Liver (tissue), 9 donors: ENCODE data around the gene UBE2V1. TPM values are rescaled to one million over a fixed set of nuclear protein-coding genes. Genes with fewer than 3 reads are reported as not detected.

ENCODE experiments used
- DNase-seq: peaks from one replicate; pipeline ENCODE4 v3.0.0-alpha.2; 2017; ENCODE audit warnings: low spot score
- H3K27ac ChIP-seq, 2 donors: one replicate each; pipeline ENCODE4 v1.7.0; 2013; ENCODE audit warnings: inconsistent platforms in 2 of 2, low read length in 2 of 2, control low read depth in 1 of 2, low read depth in 1 of 2, mild to moderate bottlenecking in 1 of 2
- H3K27me3 ChIP-seq, 4 donors: one replicate each; pipeline versions ENCODE4 v1.6.1 to v1.7.0; 2013; ENCODE audit warnings: low read length in 3 of 4, inconsistent platforms in 1 of 4, mild to moderate bottlenecking in 1 of 4, moderate library complexity in 1 of 4; ENCODE audit not compliant: control insufficient read depth in 4 of 4, insufficient read depth in 4 of 4
- H3K36me3 ChIP-seq, 4 donors: one replicate each; pipeline versions ENCODE4 v1.6.1 to v1.7.0; 2013; ENCODE audit warnings: low read length in 3 of 4, mild to moderate bottlenecking in 3 of 4, low read depth in 1 of 4, moderate library complexity in 1 of 4; ENCODE audit not compliant: control insufficient read depth in 4 of 4, insufficient read depth in 3 of 4
- H3K4me1 ChIP-seq, 4 donors: one replicate each; pipeline versions ENCODE4 v1.6.1 to v1.7.0; 2013; ENCODE audit warnings: low read length in 3 of 4, mild to moderate bottlenecking in 3 of 4, moderate library complexity in 1 of 4; ENCODE audit not compliant: control insufficient read depth in 4 of 4, insufficient read depth in 4 of 4
- H3K4me3 ChIP-seq, 3 donors: one replicate each; pipeline versions ENCODE4 v1.6.1 to v1.7.0; 2013; ENCODE audit warnings: low read length in 3 of 3, control low read depth in 1 of 3, low read depth in 1 of 3, mild to moderate bottlenecking in 1 of 3
- H3K9ac ChIP-seq, 2 donors: one replicate each; pipeline ENCODE4 v1.7.0; 2013; ENCODE audit warnings: low read length in 2 of 2, mild to moderate bottlenecking in 2 of 2, moderate library complexity in 2 of 2, control low read depth in 1 of 2, low read depth in 1 of 2
- H3K9me3 ChIP-seq, 4 donors: one replicate each; pipeline versions ENCODE4 v1.6.1 to v1.7.0; 2013; ENCODE audit warnings: low read length in 3 of 4; ENCODE audit not compliant: control insufficient read depth in 4 of 4
- FOXA2 ChIP-seq: IDR thresholded peaks from 2 replicates; pipeline ENCODE4 v1.6.1; 2016; ENCODE audit warnings: antibody characterized with exemption
- GABPA ChIP-seq, 2 donors: IDR thresholded peaks in 1 of 2; conservative IDR thresholded peaks in 1 of 2; 2 replicates each; pipeline ENCODE4 v1.6.1; 2016; ENCODE audit warnings: antibody characterized with exemption in 2 of 2, mild to moderate bottlenecking in 1 of 2, moderate library complexity in 1 of 2
- HNF4A ChIP-seq, 2 donors: conservative IDR thresholded peaks; 2 replicates each; pipeline ENCODE4 v1.6.1; 2016; ENCODE audit warnings: antibody characterized with exemption in 2 of 2, mild to moderate bottlenecking in 2 of 2
- HNF4G ChIP-seq: IDR thresholded peaks from 2 replicates; pipeline ENCODE4 v1.6.1; 2016; ENCODE audit warnings: antibody characterized with exemption
- JUND ChIP-seq, 2 donors: IDR thresholded peaks; 2 replicates each; pipeline ENCODE4 v1.6.1; 2016; ENCODE audit warnings: antibody characterized with exemption in 2 of 2
- NR2F2 ChIP-seq: IDR thresholded peaks from 2 replicates; pipeline ENCODE4 v1.6.1; 2016; ENCODE audit warnings: antibody characterized with exemption
- RAD21 ChIP-seq, 2 donors: IDR thresholded peaks; 2 replicates each; pipeline ENCODE4 v1.6.1; 2016; ENCODE audit warnings: antibody characterized with exemption in 2 of 2, mild to moderate bottlenecking in 2 of 2
- RXRA ChIP-seq, 2 donors: IDR thresholded peaks; 2 replicates each; pipeline ENCODE4 v1.6.1; 2017 to 2018; ENCODE audit warnings: antibody characterized with exemption in 2 of 2, mild to moderate bottlenecking in 1 of 2
- SP1 ChIP-seq: IDR thresholded peaks from 2 replicates; pipeline ENCODE4 v1.6.1; 2018; ENCODE audit warnings: antibody characterized with exemption, mild to moderate bottlenecking
- TAF1 ChIP-seq: conservative IDR thresholded peaks from 2 replicates; pipeline ENCODE4 v1.6.1; 2016; ENCODE audit warnings: antibody characterized with exemption, mild to moderate bottlenecking
- YY1 ChIP-seq: IDR thresholded peaks from 2 replicates; pipeline ENCODE4 v1.6.1; 2016; ENCODE audit warnings: antibody characterized with exemption, mild to moderate bottlenecking
- WGBS: extraction: QIAGEN DNeasy Blood & Tissue Kit; methylation state at CpG from one replicate; pipeline ENCODE4 v1.1.7; 2013; 5-methylcytosine and 5-hydroxymethylcytosine counted together
- polyA plus RNA-seq, 2 donors: library from polyadenylated mRNA; stranded (reverse) in 1 of 2; unstranded in 1 of 2; fragments of 200-250 nt in 1 of 2; fragments of >200 nt in 1 of 2; fragmentation: Nextera tagmentation in 1 of 2; extraction: Ambion mirVana in 1 of 2; gene quantifications; one replicate each; pipeline versions ENCODE4 v1.2.1 to v1.2.3, GENCODE V29; 2013 to 2015
- total RNA-seq, 2 donors: library from RNA; depleted of rRNA; stranded (reverse); fragments of >200 nt; gene quantifications; one replicate each; pipeline ENCODE4 v1.2.3, GENCODE V29; 2014
- TF ChIP-seq, protein P1 (sequence below): IDR thresholded peaks from 2 replicates; pipeline ENCODE4 v1.6.1; 2016; ENCODE audit warnings: antibody characterized with exemption, mild to moderate bottlenecking
- TF ChIP-seq, protein P2 (sequence below): fragments of 150-350 bp; IDR thresholded peaks from 2 replicates; pipeline ENCODE4 v1.5.1; 2017; ENCODE audit warnings: improper control_type of control experiment, low read depth, low read length; ENCODE audit not compliant: missing input control
- donor health status: healthy.
- donor health status: healthy.
- donor health status: healthy.
- donor health status: healthy.
- donor health status: healthy.

Gene UBE2V1
- total and polyA plus RNA-seq, 4 donors, result 27.9 to 53.0 (median 34.2) TPM

DNA sequence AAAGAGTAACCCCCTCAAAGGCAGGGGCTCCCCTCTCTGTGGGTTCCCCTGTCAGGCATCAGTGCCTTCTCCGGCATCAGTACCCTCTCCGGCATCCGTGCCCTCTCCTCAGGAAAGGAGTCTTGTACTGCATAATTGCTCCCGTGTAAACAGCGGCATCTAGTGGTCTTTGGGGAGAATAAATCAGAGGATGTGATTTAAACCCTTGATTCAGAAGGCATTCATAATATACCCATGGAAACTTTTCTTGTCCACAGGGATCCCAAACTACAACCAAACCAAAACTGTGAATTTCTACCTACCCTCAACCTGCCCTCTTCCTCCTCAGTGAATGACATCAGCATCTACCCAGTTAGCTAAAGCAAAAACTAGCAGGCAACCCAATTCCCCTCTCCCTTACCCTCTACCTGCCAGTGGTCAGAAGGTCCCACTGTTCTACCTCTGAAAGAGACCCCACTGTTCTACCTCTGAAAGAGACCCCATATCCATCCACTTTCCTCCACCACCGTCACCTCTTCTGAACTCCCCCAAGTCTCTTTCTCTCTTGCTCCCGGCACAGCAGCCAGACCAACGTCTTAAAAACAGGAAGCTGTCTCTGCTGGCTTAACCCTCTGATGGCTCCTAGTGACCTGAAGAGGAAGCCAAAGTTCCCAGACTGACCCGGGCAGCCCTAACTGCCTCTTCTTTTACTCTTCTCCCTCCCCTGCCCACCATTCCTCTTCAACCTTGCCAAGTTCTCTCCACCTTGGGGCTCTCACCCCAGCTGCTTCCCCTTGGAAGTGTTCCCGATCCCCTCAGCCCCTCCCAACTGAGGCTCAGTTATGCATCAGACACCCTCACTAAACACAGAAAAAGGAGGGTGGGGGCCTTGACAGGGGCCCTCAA lies 27.2 kb downstream of the UBE2V1 start:
- Histone ChIP-seq H3K27me3 (no peaks in the 10 kb centered on the region), H3K4me3 (no peak overlapping the region), H3K4me1 (peaks cover 0 to 4% (median 1%) of the 10 kb centered on the region in 4 donors), H3K9me3 (no peaks in the 10 kb centered on the region), H3K27ac (peak overlapping the region; percentile 56 to 80), H3K36me3 (peaks cover 0 to 9% (median 4%) of the 10 kb centered on the region in 4 donors), H3K9ac (peak overlapping the region; percentile 6 to 20)
- no peak for DNase-seq
- peak; percentile 78 for TF ChIP-seq NR2F2
- TF ChIP-seq TAF1, result no peak
- no peak for TF ChIP-seq GABPA (IDR thresholded peaks at IDR 0.05 in 1 of 2, conservative IDR thresholded peaks at IDR 0.05 in 1 of 2)
- TF ChIP-seq, protein P1, sequence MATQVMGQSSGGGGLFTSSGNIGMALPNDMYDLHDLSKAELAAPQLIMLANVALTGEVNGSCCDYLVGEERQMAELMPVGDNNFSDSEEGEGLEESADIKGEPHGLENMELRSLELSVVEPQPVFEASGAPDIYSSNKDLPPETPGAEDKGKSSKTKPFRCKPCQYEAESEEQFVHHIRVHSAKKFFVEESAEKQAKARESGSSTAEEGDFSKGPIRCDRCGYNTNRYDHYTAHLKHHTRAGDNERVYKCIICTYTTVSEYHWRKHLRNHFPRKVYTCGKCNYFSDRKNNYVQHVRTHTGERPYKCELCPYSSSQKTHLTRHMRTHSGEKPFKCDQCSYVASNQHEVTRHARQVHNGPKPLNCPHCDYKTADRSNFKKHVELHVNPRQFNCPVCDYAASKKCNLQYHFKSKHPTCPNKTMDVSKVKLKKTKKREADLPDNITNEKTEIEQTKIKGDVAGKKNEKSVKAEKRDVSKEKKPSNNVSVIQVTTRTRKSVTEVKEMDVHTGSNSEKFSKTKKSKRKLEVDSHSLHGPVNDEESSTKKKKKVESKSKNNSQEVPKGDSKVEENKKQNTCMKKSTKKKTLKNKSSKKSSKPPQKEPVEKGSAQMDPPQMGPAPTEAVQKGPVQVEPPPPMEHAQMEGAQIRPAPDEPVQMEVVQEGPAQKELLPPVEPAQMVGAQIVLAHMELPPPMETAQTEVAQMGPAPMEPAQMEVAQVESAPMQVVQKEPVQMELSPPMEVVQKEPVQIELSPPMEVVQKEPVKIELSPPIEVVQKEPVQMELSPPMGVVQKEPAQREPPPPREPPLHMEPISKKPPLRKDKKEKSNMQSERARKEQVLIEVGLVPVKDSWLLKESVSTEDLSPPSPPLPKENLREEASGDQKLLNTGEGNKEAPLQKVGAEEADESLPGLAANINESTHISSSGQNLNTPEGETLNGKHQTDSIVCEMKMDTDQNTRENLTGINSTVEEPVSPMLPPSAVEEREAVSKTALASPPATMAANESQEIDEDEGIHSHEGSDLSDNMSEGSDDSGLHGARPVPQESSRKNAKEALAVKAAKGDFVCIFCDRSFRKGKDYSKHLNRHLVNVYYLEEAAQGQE, result no peak
- peak; percentile 6 for TF ChIP-seq SP1
- TF ChIP-seq RXRA (IDR thresholded peaks at IDR 0.05), result peak; percentile 16 to 41
- TF ChIP-seq, protein P2, sequence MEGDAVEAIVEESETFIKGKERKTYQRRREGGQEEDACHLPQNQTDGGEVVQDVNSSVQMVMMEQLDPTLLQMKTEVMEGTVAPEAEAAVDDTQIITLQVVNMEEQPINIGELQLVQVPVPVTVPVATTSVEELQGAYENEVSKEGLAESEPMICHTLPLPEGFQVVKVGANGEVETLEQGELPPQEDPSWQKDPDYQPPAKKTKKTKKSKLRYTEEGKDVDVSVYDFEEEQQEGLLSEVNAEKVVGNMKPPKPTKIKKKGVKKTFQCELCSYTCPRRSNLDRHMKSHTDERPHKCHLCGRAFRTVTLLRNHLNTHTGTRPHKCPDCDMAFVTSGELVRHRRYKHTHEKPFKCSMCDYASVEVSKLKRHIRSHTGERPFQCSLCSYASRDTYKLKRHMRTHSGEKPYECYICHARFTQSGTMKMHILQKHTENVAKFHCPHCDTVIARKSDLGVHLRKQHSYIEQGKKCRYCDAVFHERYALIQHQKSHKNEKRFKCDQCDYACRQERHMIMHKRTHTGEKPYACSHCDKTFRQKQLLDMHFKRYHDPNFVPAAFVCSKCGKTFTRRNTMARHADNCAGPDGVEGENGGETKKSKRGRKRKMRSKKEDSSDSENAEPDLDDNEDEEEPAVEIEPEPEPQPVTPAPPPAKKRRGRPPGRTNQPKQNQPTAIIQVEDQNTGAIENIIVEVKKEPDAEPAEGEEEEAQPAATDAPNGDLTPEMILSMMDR, result peak; percentile 74
- TF ChIP-seq RAD21 (IDR thresholded peaks at IDR 0.05), result peak; percentile 77 to 84
- no peak for TF ChIP-seq YY1
- WGBS, result 18% methylated on average over 10 of the region's 10 CpGs

GRCh38 chr20:50085146-50085480 lies 27.8 kb downstream of the UBE2V1 start:
- peaks cover 0 to 4% (median 1%) of the 10 kb centered on the region in 4 donors for H3K4me1 ChIP-seq
- TF ChIP-seq NR2F2, result no peak
- no peak for TF ChIP-seq HNF4A (conservative IDR thresholded peaks at IDR 0.05)
- TF ChIP-seq HNF4G, result no peak
- no peak for TF ChIP-seq TAF1
- no peak for TF ChIP-seq JUND (IDR thresholded peaks at IDR 0.05)
- no peak for TF ChIP-seq FOXA2
- no peak for TF ChIP-seq RXRA (IDR thresholded peaks at IDR 0.05)
- no peak overlapping the region for H3K4me3 ChIP-seq
- 67% methylated on average over 5 of the region's 5 CpGs for WGBS
- H3K9me3 ChIP-seq, result no peaks in the 10 kb centered on the region
- no peak overlapping the region for H3K9ac ChIP-seq
- no peaks in the 10 kb centered on the region for H3K27me3 ChIP-seq
- no peak for DNase-seq
- no peak overlapping the region for H3K27ac ChIP-seq
- H3K36me3 ChIP-seq, result peaks cover 0 to 8% (median 2%) of the 10 kb centered on the region in 4 donors
